Lower leg skin (tissue), 4 donors: ENCODE data around the gene FAM111A. TPM values are rescaled to one million over a fixed set of nuclear protein-coding genes. Genes with fewer than 3 reads are reported as not detected.

Experiments used
- DNase-seq, 2 donors: peaks; one replicate each; pipeline ENCODE4 v3.0.0-alpha.2; 2019; ENCODE audit warnings: low spot score in 2 of 2
- H3K4me3 ChIP-seq: fragments of 200-600 bp; sonication (generic); 2 replicates; pipeline ENCODE4 v1.5.1; 2017; ENCODE audit warnings: mild to moderate bottlenecking, low read depth; ENCODE audit not compliant: poor library complexity, severe bottlenecking
- CTCF ChIP-seq, 3 donors: fragments of 450-650 bp; IDR thresholded peaks; one replicate each; pipeline ENCODE4 v1.5.1; 2016; ENCODE audit warnings: antibody characterized with exemption in 3 of 3, mild to moderate bottlenecking in 3 of 3, moderate library complexity in 2 of 3
- POLR2A ChIP-seq, 2 donors: fragments of 450-650 bp; IDR thresholded peaks; one replicate each; pipeline ENCODE4 v1.6.1; 2016 to 2017; ENCODE audit warnings: antibody characterized with exemption in 2 of 2, mild to moderate bottlenecking in 1 of 2, moderate library complexity in 1 of 2
- WGBS, 2 donors: methylation state at CpG; one replicate each; pipeline ENCODE4 v1.1.5; 2018; 5-methylcytosine and 5-hydroxymethylcytosine counted together
- intact Hi-C: fragments of 100-400 bp; cut with DNase I; formaldehyde crosslinking; loops from one replicate; pipeline ENCODE4 v1.15.0; 2023; ENCODE audit warnings: low total_unique reads
- total RNA-seq, 4 donors: library from RNA; depleted of rRNA; stranded (reverse); fragments of >200 nt; gene quantifications; one replicate each; pipeline ENCODE4 v1.1.0, GENCODE V29; 2016

The FAM111A gene
- total RNA-seq, 4 donors from 2014 or later, result 14.9 to 25.0 (median 20.9) TPM

GRCh38 chr11:59152312-59152951 lies 9.8 kb downstream of the FAM111A start:
- no peak for TF ChIP-seq CTCF (IDR thresholded peaks at IDR 0.05)
- TF ChIP-seq POLR2A (IDR thresholded peaks at IDR 0.05), result no peak
- intact Hi-C loops, result no loop called here
- WGBS, 2 donors, result 90 to 92% methylated on average over 8 of the region's 8 CpGs
- no peak for DNase-seq
- no peak overlapping the region for H3K4me3 ChIP-seq

- no peak overlapping the region for H3K4me3 ChIP-seq
- TF ChIP-seq POLR2A (IDR thresholded peaks at IDR 0.05), result no peak
- TF ChIP-seq CTCF (IDR thresholded peaks at IDR 0.05), result no peak
- WGBS, 2 donors, result 67 to 69% methylated on average over 5 of the region's 5 CpGs
- intact Hi-C loops, result no loop called here
- no peak for DNase-seq
Observed at GRCh38 chr11:59154610-59155009, 12.0 kb downstream of the FAM111A start.

DNA sequence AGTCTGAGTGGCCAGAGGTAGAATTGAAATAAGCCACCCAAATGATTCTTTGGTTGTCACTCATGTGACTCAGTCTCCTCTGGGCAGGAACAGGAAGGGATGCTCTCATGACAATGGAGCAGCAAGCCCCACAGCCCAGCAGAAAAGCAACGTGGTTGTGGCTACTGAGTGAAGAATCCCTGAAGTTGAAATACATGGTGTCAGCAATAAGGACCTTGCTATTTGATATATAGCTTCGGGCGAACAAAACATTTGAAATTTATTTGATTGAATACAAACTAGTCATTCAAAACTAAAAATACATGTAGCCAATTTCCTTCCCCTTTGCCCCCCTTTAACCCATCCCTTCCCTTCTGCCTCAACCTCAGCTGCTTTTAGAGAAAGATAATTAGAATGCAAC lies 14.8 kb downstream of the FAM111A start:
- WGBS, 2 donors, result 55 to 60% methylated on average over 3 of the region's 3 CpGs
- no peak for DNase-seq
- H3K4me3 ChIP-seq, result no peak overlapping the region
- TF ChIP-seq CTCF (IDR thresholded peaks at IDR 0.05) (no peak), POLR2A (IDR thresholded peaks at IDR 0.05) (no peak)
- intact Hi-C loops, result no loop called here

DNA sequence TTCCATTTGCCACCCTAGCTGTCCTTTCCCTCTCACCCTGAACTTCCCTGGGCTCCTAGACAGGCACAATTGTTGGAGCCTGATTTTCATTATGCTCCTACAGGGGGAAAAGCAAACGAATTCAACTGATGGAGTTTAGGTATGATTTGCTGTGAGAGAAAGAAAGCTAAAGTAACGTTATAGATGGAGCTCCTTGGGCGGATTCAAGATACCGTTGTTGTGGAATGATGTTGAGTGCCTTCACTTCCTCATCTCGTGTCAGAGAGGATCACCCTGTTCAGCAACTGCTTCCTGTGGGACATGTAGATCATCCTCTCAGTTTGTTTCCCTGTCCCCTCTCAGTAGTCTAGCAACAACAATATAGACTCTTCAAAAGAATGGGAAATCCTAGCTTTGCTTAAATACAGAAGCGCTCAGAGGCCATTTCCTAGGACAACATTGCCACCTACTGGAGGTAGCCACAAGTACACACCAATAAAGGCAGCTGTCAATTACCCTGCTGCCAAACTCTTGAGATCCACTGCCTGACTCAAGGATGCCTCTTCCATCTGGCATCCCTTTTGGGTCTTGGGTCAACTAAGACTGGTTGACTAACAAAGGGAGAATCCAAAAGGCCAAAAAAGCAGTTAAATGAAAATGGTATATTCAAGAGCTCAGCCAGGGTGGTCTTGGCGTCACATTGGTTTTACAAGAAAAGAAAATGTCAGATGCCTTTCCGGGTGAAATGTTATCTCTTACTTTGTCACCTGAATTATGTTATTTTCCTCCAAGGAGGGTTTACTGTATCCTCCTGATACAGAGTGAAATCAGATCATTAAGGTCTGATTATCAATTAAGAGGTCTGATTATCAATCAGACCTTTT lies 15.8 kb downstream of the FAM111A start:
- intact Hi-C loops, result no loop called here
- 32 to 38% methylated on average over 8 of the region's 8 CpGs for WGBS, 2 donors
- no peak overlapping the region for H3K4me3 ChIP-seq
- peak in 1 of 2 donors; percentile 62 for DNase-seq
- TF ChIP-seq POLR2A (IDR thresholded peaks at IDR 0.05), result no peak
- TF ChIP-seq CTCF (IDR thresholded peaks at IDR 0.05), result peak in 1 of 3 donors; percentile 67

DNA sequence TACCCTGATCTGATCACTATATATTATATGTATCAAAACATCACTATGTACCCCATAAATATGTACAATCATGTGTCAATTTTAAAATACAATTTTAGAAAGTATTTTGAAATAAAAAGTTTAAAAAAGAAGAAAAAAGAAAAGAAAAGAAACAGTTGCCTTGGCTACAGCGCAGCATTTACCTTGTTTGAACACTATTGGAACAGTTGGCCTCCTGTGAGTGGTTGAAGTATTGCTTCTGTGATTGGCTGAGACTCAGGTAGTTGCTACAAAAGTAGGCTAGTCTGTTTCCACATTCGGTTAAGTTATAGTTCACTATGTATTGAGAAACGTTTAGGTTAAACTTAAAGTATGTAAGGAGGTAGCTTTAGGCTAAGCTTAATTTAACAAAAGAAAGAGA lies 21.4 kb downstream of the FAM111A start:
- intact Hi-C loops, result no loop called here
- DNase-seq, result no peak
- WGBS, 2 donors, result 79 to 81% methylated on average over 3 of the region's 3 CpGs
- TF ChIP-seq CTCF (IDR thresholded peaks at IDR 0.05) (no peak), POLR2A (IDR thresholded peaks at IDR 0.05) (no peak)
- no peak overlapping the region for H3K4me3 ChIP-seq
